Muscle of leg (tissue), 16 donors: ENCODE measurements around the gene MYOT. TPM values are rescaled to one million over a fixed set of nuclear protein-coding genes. Genes with fewer than 3 reads are reported as not detected.

ENCODE experiments used
- DNase-seq: peaks from one replicate; pipeline ENCODE4 v3.0.0; 2013
- H3K27ac ChIP-seq: one replicate; pipeline ENCODE4 v1.5.1; 2013; ENCODE audit warnings: mild to moderate bottlenecking, low read length, control low read depth
- H3K27me3 ChIP-seq: one replicate; pipeline ENCODE4 v1.6.1; 2013; ENCODE audit warnings: low read length; ENCODE audit not compliant: control insufficient read depth, insufficient read depth
- H3K36me3 ChIP-seq: one replicate; pipeline ENCODE4 v1.6.1; 2013; ENCODE audit warnings: low read length; ENCODE audit not compliant: control insufficient read depth, insufficient read depth
- H3K4me1 ChIP-seq: one replicate; pipeline ENCODE4 v1.6.1; 2013; ENCODE audit warnings: low read length; ENCODE audit not compliant: control insufficient read depth, insufficient read depth
- H3K4me3 ChIP-seq: one replicate; pipeline ENCODE4 v1.5.1; 2013; ENCODE audit warnings: low read length, control low read depth
- H3K9me3 ChIP-seq: replicated peaks from 2 replicates; pipeline ENCODE4 v1.6.1; 2013; ENCODE audit warnings: low read depth, low read length; ENCODE audit not compliant: control insufficient read depth
- WGBS: methylation state at CpG from one replicate; pipeline ENCODE4 v1.1.5; 2013; ENCODE audit warnings: missing lambda C conversion rate; ENCODE audit not compliant: insufficient coverage; 5-methylcytosine and 5-hydroxymethylcytosine counted together
- long read RNA-seq, 11 donors: transcript quantifications; one replicate each; lab custom pipeline, GENCODE V29; 2026
- polyA plus RNA-seq, 8 donors: library from polyadenylated mRNA; unstranded; fragments of 120-200 nt; gene quantifications; one replicate each; pipeline versions ENCODE4 v1.2.1 to v1.2.3, GENCODE V29; 2013; ENCODE audit warnings: inconsistent platforms in 1 of 8, low replicate concordance in 1 of 8; ENCODE audit not compliant: insufficient read length in 8 of 8, insufficient read depth in 1 of 8
- total RNA-seq: library from RNA; stranded (reverse); fragments of 120-200 nt; gene quantifications from one replicate; pipeline ENCODE4 v1.2.4, GENCODE V29; 2013

The MYOT gene, protein sequence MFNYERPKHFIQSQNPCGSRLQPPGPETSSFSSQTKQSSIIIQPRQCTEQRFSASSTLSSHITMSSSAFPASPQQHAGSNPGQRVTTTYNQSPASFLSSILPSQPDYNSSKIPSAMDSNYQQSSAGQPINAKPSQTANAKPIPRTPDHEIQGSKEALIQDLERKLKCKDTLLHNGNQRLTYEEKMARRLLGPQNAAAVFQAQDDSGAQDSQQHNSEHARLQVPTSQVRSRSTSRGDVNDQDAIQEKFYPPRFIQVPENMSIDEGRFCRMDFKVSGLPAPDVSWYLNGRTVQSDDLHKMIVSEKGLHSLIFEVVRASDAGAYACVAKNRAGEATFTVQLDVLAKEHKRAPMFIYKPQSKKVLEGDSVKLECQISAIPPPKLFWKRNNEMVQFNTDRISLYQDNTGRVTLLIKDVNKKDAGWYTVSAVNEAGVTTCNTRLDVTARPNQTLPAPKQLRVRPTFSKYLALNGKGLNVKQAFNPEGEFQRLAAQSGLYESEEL
- 125 TPM for total RNA-seq
- 100 to 1,000 TPM; 165 to 257 (median 216) TPM for polyA plus RNA-seq
- long read RNA-seq, donor 1, transcript MYOT-201 (10 exons, 2,337 nt), result major isoform, 27 of 76 reads
- long read RNA-seq, donor 1, transcript MYOT-204 (2 exons, 655 nt), result minor isoform, 25 of 76 reads
- long read RNA-seq, donor 1, partial matches to known transcripts, result 23 of 76 reads
- long read RNA-seq, donor 1, other reads (novel, unspliced or antisense), result 0 of 76 reads
- long read RNA-seq, donor 2, transcript MYOT-201 (10 exons, 2,337 nt), result minor isoform, 6 of 29 reads
- long read RNA-seq, donor 2, transcript MYOT-204 (2 exons, 655 nt), result major isoform, 9 of 29 reads
- long read RNA-seq, donor 2, partial matches to known transcripts, result 13 of 29 reads
- long read RNA-seq, donor 2, other reads (novel, unspliced or antisense), result 0 of 29 reads
- long read RNA-seq, donor 3, transcript MYOT-204 (2 exons, 655 nt), result minor isoform, 40 of 193 reads
- long read RNA-seq, donor 3, transcript MYOT-201 (10 exons, 2,337 nt), result major isoform, 56 of 193 reads
- long read RNA-seq, donor 3, partial matches to known transcripts, result 87 of 193 reads
- long read RNA-seq, donor 3, other reads (novel, unspliced or antisense), result 5 of 193 reads
- long read RNA-seq, donor 4, transcript MYOT-201 (10 exons, 2,337 nt), result minor isoform, 15 of 103 reads
- long read RNA-seq, donor 4, transcript MYOT-204 (2 exons, 655 nt), result major isoform, 17 of 103 reads
- long read RNA-seq, donor 4, partial matches to known transcripts, result 68 of 103 reads
- long read RNA-seq, donor 4, other reads (novel, unspliced or antisense), result 0 of 103 reads
- long read RNA-seq, donor 5, transcript MYOT-204 (2 exons, 655 nt), result major isoform, 130 of 503 reads
- long read RNA-seq, donor 5, transcript MYOT-201 (10 exons, 2,337 nt), result minor isoform, 110 of 503 reads
- long read RNA-seq, donor 5, transcript MYOT-208 (11 exons, 1,578 nt), result minor isoform, 6 of 503 reads
- long read RNA-seq, donor 5, partial matches to known transcripts, result 249 of 503 reads
- long read RNA-seq, donor 5, other reads (novel, unspliced or antisense), result 6 of 503 reads
- long read RNA-seq, donor 6, transcript MYOT-204 (2 exons, 655 nt), result major isoform, 110 of 352 reads
- long read RNA-seq, donor 6, transcript MYOT-201 (10 exons, 2,337 nt), result minor isoform, 65 of 352 reads
- long read RNA-seq, donor 6, partial matches to known transcripts, result 168 of 352 reads
- long read RNA-seq, donor 6, other reads (novel, unspliced or antisense), result 5 of 352 reads
- long read RNA-seq, donor 7, transcript MYOT-204 (2 exons, 655 nt), result major isoform, 113 of 332 reads
- long read RNA-seq, donor 7, transcript MYOT-201 (10 exons, 2,337 nt), result minor isoform, 61 of 332 reads
- long read RNA-seq, donor 7, partial matches to known transcripts, result 155 of 332 reads
- long read RNA-seq, donor 7, other reads (novel, unspliced or antisense), result 0 of 332 reads
- long read RNA-seq, donor 8, transcript MYOT-204 (2 exons, 655 nt), result major isoform, 46 of 172 reads
- long read RNA-seq, donor 8, transcript MYOT-201 (10 exons, 2,337 nt), result minor isoform, 38 of 172 reads
- long read RNA-seq, donor 8, partial matches to known transcripts, result 86 of 172 reads
- long read RNA-seq, donor 8, other reads (novel, unspliced or antisense), result 0 of 172 reads
- long read RNA-seq, donor 9, transcript MYOT-201 (10 exons, 2,337 nt), result minor isoform, 38 of 251 reads
- long read RNA-seq, donor 9, transcript MYOT-204 (2 exons, 655 nt), result major isoform, 86 of 251 reads
- long read RNA-seq, donor 9, partial matches to known transcripts, result 124 of 251 reads
- long read RNA-seq, donor 9, other reads (novel, unspliced or antisense), result 0 of 251 reads
- long read RNA-seq, donor 10, transcript MYOT-204 (2 exons, 655 nt), result major isoform, 121 of 377 reads
- long read RNA-seq, donor 10, transcript MYOT-201 (10 exons, 2,337 nt), result minor isoform, 74 of 377 reads
- long read RNA-seq, donor 10, partial matches to known transcripts, result 174 of 377 reads
- long read RNA-seq, donor 10, other reads (novel, unspliced or antisense), result 6 of 377 reads
- long read RNA-seq, donor 11, transcript MYOT-204 (2 exons, 655 nt), result major isoform, 96 of 243 reads
- long read RNA-seq, donor 11, transcript MYOT-201 (10 exons, 2,337 nt), result minor isoform, 32 of 243 reads
- long read RNA-seq, donor 11, partial matches to known transcripts, result 113 of 243 reads
- long read RNA-seq, donor 11, other reads (novel, unspliced or antisense), result 0 of 243 reads

DNA sequence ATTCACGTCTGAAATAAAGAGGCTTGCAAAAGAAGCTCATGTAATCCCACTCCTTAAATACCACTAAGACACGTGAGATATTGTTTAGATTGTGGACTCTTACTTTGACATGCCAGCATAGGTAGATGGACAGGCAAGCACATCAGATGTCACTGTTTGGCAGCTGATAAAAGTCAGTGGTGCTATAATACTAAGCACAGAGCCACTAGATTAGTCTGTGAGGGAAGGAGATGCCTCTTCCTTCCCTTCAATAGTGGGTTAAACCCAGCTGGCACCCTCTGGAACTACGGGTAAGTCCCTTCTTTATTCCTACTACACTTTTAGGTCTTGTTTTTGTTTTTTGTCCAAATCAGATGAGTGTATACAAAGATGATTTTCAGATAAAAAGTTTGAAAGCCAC, at the start of gene MYOT:
TSS of gene MYOT (plus strand) at position 197 of the 400 bp plus-strand sequence. CDS start 2,792 bp downstream, outside the sequence.
- DNase-seq, result peak; percentile 61
- Histone ChIP-seq H3K36me3 (no peaks in the 10 kb centered on the region), H3K9me3 (no peaks in the 10 kb centered on the region), H3K27ac (peak within 1 kb of the TSS; percentile 75), H3K4me1 (no peaks in the 10 kb centered on the region), H3K27me3 (no peaks in the 10 kb centered on the region), H3K4me3 (peak within 1 kb of the TSS; percentile 37)
- WGBS, result no CpG with 5 or more reads among the region's 3 CpGs

DNA sequence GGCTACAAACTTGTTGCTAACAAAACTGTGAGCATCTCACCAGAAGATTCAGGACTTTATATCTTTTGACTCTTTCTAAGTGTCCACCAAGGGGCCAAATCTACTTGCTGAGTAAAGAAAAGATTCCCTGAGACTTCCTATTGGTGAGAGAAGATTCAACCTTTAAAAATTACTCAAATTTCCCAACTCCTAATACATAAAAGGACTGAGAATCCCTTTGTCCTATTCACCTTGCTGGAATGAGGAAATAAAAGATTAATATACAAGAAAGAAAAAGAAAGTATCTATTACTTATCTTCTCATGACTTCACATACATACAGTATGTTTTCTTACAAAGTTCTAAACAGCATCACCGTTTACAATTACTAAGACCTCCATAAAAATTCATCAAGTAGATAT, 47.9 kb upstream of the MYOT start:
- H3K27me3 ChIP-seq, result no peaks in the 10 kb centered on the region
- no CpG with 5 or more reads among the region's 1 CpG for WGBS

DNA sequence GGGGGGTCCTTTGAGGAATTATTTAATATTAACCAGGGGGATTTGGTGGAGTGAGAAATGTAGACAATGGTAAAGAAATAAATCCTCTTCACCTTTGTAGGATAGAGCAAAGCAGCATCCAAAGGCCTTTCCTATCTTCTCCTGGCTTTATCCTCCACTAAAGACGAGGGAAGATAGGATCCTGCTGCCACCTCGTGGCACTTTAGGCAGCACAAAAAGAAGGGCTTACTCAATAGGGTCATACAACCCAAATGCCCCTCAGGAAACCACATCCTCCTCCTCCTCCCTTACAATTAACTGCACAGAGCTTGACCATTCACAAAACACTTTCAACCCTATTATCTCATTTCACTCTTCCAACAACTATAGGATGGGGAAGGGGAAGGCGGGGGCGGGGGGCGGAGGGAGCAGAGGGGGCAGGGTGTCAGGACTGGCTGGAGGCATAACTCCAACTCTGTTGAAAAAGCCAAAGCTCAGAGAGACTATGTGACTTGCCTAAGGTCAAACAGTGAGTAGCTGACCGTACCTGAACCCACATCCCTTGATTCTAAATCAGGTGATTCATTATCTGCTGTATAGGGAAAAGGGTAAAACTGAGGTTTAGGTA, 45.4 kb upstream of the MYOT start:
- 31% methylated on average over 3 of the region's 6 CpGs for WGBS
- Histone ChIP-seq H3K27ac (no peak overlapping the region), H3K4me1 (peaks cover 12% of the 10 kb centered on the region), H3K36me3 (no peaks in the 10 kb centered on the region), H3K9me3 (peaks cover 5% of the 10 kb centered on the region), H3K4me3 (no peak overlapping the region), H3K27me3 (no peaks in the 10 kb centered on the region)
- peak; percentile 50 for DNase-seq

More for the DNA sequence above, 47.9 kb upstream of the MYOT start:
- Histone ChIP-seq H3K4me1 (peaks cover 8% of the 10 kb centered on the region), H3K36me3 (no peaks in the 10 kb centered on the region), H3K4me3 (no peak overlapping the region), H3K27ac (no peak overlapping the region), H3K9me3 (no peaks in the 10 kb centered on the region)
- no peak for DNase-seq

DNA sequence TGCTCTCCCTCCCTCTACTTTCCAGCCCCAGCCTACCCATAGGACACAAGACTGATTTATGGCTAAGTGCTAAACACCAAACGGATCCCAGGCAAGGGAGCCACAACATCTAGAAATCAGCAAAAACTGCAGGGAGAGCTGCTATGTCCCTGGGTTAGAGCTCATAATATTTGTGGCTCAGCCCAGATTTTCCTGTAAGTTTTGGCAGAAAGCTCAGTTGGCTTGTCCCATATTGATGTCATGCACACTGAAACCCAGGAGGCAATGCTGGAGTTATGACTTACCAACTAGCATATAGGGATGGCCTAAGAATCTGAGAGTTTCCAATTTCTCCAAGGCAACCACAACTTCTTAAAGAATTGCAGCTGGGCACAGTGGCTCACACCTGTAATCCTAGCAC, 44.7 kb upstream of the MYOT start:
- H3K36me3 ChIP-seq, result no peaks in the 10 kb centered on the region
- peaks cover 12% of the 10 kb centered on the region for H3K4me1 ChIP-seq
- H3K27ac ChIP-seq, result no peak overlapping the region
- peak; percentile 78 for DNase-seq
- no peak overlapping the region for H3K4me3 ChIP-seq
- H3K9me3 ChIP-seq, result peaks cover 5% of the 10 kb centered on the region
- H3K27me3 ChIP-seq, result no peaks in the 10 kb centered on the region
- WGBS, result 0% methylated on average over 1 of the region's 1 CpG

DNA sequence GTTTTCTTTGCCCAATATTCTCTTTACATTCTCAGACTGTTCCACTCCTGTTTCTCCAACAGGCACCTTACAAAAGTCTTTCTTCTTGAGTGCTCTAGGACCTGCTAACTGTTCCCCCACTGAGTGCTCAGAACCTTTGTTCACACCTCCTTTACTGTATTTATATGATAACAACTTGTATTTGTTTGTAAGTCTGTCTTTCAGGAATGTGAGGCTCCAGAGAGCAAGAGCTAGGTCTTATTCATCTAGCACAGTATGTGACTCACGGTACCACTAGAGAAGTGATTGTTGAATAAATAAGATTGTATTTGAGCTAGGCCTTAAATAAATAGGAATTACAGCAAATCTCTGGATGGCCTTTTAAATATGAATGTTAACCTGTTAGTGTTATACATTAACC, 42.5 kb upstream of the MYOT start:
- H3K4me1 ChIP-seq, result peaks cover 12% of the 10 kb centered on the region
- no peaks in the 10 kb centered on the region for H3K27me3 ChIP-seq
- H3K27ac ChIP-seq, result no peak overlapping the region
- peaks cover 5% of the 10 kb centered on the region for H3K9me3 ChIP-seq
- H3K4me3 ChIP-seq, result no peak overlapping the region
- WGBS, result 80% methylated on average over 1 of the region's 1 CpG
- DNase-seq, result no peak
- no peaks in the 10 kb centered on the region for H3K36me3 ChIP-seq

DNA sequence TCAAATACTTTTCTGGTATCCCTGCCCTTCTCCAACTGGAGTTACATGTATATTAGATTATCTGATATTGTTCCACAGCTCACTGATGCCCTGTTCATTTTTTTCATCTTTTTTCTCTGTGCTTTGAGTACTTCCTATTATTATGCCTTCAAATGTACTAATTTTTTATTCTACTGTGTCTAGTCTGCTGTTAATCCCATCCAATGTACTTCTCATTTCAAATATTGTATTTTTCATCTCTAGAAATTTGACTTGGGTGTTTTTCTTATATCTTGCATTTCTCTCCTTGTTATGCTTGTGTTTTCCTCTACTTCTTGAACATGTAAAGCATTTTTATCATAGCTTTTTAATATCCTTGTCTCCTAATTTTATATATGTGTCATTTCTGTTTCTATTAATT, 41.6 kb upstream of the MYOT start:
- no peak overlapping the region for H3K27ac ChIP-seq
- H3K9me3 ChIP-seq, result peaks cover 5% of the 10 kb centered on the region
- H3K27me3 ChIP-seq, result no peaks in the 10 kb centered on the region
- no peaks in the 10 kb centered on the region for H3K36me3 ChIP-seq
- peaks cover 15% of the 10 kb centered on the region for H3K4me1 ChIP-seq
- no peak for DNase-seq
- no peak overlapping the region for H3K4me3 ChIP-seq

DNA sequence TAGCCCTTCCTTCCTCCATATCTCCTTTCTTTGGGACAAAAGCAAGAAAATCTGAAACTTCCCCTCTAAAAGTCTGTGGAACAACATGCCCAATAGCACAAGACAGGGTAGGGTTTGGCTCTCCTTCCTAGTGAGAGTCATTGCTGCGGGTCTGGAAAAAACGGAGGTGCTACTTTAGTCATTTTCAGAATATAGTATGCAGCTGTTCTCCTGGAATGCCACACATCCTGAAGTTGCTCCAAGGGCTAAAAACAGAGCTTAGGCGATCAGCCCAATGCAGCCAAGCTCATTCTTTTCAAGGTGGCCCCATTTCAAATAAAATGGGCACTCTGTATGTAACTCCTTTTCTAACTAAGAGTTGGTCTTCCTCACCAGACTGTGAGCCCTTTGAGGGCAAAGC, 39.5 kb upstream of the MYOT start:
- peak; percentile 70 for DNase-seq
- Histone ChIP-seq H3K4me1 (peaks cover 8% of the 10 kb centered on the region), H3K4me3 (no peak overlapping the region), H3K9me3 (peaks cover 5% of the 10 kb centered on the region), H3K27ac (peak overlapping the region; percentile 86), H3K36me3 (no peaks in the 10 kb centered on the region), H3K27me3 (no peaks in the 10 kb centered on the region)
- 65% methylated on average over 2 of the region's 3 CpGs for WGBS

DNA sequence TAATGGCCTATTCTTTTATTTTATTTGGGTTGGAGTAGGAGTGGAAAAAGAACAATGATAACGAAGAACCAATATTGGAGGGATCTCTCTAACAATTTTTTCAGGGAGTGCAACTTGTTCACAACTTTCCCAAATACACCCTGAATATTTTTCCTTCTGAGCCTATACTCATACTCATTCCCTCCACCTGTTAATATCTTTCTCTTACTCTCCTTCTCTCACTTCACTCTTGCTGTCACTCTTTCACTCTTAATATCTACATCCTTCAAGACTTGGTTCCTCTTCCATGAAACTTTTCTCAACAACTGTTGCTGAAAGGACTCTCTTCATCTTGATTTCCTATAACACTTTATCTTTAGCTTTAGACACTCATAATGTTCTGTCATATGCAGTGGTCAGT, 39.0 kb upstream of the MYOT start:
- no peak overlapping the region for H3K4me3 ChIP-seq
- no peak for DNase-seq
- peaks cover 8% of the 10 kb centered on the region for H3K4me1 ChIP-seq
- no peaks in the 10 kb centered on the region for H3K27me3 ChIP-seq
- WGBS, result no CpG with 5 or more reads among the region's 1 CpG
- peaks cover 5% of the 10 kb centered on the region for H3K9me3 ChIP-seq
- no peaks in the 10 kb centered on the region for H3K36me3 ChIP-seq
- H3K27ac ChIP-seq, result peak overlapping the region; percentile 86
